PC-9 (cell line): ENCODE measurements around the gene ZBTB48.

ENCODE experiments used
- CTCF ChIP-seq: fragments of 200-600 bp; sonication (generic); conservative IDR thresholded peaks from 2 replicates; pipeline ENCODE4 v1.6.1; 2017; ENCODE audit warnings: mixed run types, antibody characterized with exemption, mild to moderate bottlenecking, moderate library complexity
- EZH2 ChIP-seq: fragments of 200-600 bp; sonication (generic); IDR thresholded peaks from 2 replicates; pipeline ENCODE4 v1.8.0; 2017; ENCODE audit warnings: antibody characterized with exemption, low read depth

- TF ChIP-seq EZH2, result no peak
- TF ChIP-seq CTCF, result no peak
These were observed 5.4 kb downstream of the ZBTB48 start for GRCh38 chr1:6585081-6585722.
